Vagina (tissue), 2 donors: ENCODE data around the gene MARF1.

ENCODE experiments used
- POLR2A ChIP-seq, 2 donors: fragments of 450-650 bp; IDR thresholded peaks; one replicate each; pipeline ENCODE4 v1.6.1; 2017; ENCODE audit warnings: antibody characterized with exemption in 2 of 2, mild to moderate bottlenecking in 2 of 2, moderate library complexity in 2 of 2
- POLR2AphosphoS5 ChIP-seq, 2 donors: sonication (generic); formaldehyde crosslinking; IDR thresholded peaks; one replicate each; pipeline ENCODE4 v1.9.0; 2017; ENCODE audit warnings: antibody characterized with exemption in 2 of 2, mild to moderate bottlenecking in 2 of 2, low read depth in 1 of 2; ENCODE audit not compliant: insufficient read depth in 1 of 2
- TF ChIP-seq, protein P1 (sequence below), 3 experiments: fragments of 450-650 bp in 2 of 3; fragments of 200-600 bp in 1 of 3; sonication (generic) in 1 of 3; IDR thresholded peaks; one replicate each; pipeline ENCODE4 v1.5.1; 2017 to 2019; ENCODE audit warnings: antibody characterized with exemption in 3 of 3, mild to moderate bottlenecking in 2 of 3, moderate library complexity in 2 of 3

DNA sequence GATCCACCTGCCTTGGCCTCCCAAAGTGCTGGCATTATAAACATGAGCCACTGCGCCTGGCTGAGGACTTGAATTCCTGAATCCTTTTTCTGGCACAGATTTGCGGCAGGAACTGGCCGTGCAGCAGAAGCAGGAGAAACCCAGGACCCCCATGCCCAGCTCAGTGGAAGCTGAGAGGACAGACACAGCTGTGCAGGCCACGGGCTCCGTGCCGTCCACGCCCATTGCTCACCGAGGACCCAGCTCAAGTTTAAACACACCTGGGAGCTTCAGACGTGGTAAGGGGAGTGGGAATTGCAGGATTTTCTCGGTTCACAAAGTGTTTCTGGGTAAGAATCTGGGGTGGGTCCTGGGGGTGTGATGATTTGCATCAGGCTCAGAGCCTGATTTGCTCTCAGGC, 48.1 kb upstream of the MARF1 start:
- no peak for TF ChIP-seq POLR2A (IDR thresholded peaks at IDR 0.05)
- no peak for TF ChIP-seq POLR2AphosphoS5 (IDR thresholded peaks at IDR 0.05; ENCODE audit: insufficient read depth in 1 of 2, low read depth in 1 of 2)
- TF ChIP-seq, protein P1, sequence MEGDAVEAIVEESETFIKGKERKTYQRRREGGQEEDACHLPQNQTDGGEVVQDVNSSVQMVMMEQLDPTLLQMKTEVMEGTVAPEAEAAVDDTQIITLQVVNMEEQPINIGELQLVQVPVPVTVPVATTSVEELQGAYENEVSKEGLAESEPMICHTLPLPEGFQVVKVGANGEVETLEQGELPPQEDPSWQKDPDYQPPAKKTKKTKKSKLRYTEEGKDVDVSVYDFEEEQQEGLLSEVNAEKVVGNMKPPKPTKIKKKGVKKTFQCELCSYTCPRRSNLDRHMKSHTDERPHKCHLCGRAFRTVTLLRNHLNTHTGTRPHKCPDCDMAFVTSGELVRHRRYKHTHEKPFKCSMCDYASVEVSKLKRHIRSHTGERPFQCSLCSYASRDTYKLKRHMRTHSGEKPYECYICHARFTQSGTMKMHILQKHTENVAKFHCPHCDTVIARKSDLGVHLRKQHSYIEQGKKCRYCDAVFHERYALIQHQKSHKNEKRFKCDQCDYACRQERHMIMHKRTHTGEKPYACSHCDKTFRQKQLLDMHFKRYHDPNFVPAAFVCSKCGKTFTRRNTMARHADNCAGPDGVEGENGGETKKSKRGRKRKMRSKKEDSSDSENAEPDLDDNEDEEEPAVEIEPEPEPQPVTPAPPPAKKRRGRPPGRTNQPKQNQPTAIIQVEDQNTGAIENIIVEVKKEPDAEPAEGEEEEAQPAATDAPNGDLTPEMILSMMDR (IDR thresholded peaks at IDR 0.05) = no peak
